NOMO-1 (cell line): ENCODE measurements around the gene SNX5.

Source experiments
- DNase-seq, 2 experiments: peaks; one replicate each; lab custom pipeline; 2025; ENCODE audit not compliant: unreplicated experiment in 2 of 2; lab: John Stamatoyannopoulos, UW

Gene SNX5

DNA sequence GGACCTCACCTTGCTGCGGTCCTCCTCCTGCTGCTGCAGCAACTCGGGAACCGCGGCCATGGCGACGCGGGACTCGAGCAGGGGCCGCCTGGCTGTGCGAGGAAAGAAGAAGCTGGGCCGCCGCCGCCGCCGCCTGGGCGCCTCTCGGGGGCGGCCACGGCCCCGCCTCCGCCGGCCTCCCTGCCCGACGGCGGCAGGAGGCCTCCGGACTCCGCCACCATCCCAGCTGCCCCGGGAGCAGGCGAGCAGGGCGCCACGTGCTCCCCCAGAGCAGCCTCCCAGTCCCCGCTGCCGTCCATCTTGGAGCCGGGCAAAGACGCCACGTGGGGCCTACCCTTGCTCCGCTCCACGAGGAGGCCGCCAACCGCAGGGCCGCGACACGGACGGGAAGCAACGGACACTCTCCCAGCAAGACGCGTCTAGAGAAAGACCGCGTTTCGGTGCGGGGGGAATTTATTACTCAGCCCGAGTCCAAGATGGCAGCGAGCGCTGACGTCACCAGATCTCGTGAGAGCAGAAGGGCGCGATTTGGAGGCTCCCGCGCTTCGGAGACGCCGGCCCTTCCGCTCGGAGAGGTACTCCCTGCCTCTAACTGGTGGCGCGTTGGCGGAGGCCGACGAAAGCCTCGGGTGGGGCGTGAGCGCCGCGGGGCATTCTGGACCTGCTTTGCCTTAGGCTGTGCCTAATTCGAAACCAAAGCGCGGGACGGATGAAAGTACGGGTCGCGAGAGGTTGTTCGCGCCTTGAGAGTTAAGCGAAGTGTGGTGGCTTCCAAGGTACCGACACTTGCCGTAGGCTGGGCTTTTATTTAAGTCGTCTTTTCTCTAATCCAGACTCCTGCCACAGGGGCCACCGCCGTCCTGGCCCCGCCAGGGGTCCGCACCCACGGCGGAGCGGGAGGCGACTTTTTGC lies at the start of gene SNX5, which contains the start of gene MGME1:
Gene SNX5 (minus strand): TSS at position 429 of the 912 bp plus-strand sequence. CDS start 369 bp downstream, at position 60.
Gene MGME1 (plus strand): TSS at position 653 of the 912 bp plus-strand sequence. CDS start 842 bp downstream, outside the sequence.
- DNase-seq = peak; percentile 98

DNA sequence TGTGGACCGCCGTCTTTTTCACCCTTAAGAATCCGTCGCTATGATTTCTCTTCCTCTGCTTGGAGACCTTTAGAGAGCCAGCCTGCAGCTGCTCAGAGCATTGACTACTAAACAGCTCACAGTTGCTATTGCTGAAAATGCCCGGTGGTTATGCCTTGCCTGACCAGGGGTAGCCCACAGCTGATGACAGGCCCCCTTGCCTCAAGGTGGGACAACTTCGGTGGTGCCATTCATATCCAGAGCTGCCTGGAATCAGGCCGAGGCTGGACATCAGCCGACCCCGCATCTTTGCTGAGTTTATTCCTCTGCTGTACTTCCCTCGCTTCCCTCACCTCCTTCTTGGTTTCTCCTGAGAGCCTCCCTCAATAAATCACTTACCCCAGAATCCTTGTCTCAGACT lies 49.5 kb upstream of the SNX5 start:
- DNase-seq = no peak

DNA sequence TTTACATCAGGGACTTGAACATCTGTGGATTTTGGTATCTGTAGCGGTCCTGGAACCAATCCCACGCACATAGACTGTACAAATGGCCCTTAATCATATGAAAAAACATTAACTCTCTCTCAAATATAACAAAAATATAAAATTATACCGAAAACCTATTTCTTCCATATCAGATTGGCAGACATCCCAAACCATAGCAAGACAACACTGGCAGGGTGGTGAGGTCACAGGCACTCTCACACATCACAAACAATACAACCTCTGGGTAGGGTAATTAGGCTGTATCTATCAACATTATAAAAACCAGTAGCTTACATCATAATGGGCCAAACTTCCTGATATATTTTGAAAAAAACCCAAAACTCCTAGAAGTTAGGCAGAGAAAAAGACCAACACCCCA lies 48.2 kb upstream of the SNX5 start:
- DNase-seq = no peak

DNA sequence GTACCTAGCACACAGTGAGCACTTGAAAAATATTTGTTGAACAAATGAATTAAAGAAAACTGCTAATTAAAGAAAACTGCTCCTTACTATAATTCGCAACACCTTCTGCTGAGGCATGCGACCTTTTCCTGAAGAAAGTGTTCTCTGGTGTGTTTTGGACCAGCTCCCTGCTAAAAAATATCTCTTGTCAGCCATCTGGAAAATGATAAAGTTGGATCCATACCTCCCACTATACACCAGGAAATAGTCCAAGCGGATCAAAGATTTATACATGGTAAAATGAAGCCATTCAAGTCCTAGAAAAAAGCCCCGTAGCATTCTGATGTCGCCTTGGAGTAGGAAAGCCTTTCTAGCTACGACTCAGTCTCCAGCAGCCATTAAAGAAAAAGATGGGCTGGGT lies 45.8 kb upstream of the SNX5 start:
- no peak for DNase-seq

DNA sequence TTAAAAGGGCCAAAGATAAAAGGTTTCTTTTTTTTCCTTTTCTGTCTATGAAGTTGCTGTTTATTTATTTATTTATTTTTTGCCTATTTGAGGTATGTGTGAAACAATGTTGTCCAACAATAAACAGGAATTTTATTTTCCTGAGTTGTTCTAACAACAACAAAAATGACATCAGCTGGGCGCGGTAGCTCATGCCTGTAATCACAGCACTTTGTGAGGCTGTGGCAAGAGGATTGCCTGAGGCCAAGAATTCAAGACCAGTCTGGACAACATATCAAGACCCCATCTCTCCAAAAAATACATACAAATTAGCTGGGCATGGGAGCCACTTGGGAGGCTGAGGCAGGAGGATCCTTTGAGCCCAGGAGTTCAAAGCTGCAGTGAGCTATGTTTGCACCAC lies 44.3 kb upstream of the SNX5 start:
- DNase-seq = no peak

DNA sequence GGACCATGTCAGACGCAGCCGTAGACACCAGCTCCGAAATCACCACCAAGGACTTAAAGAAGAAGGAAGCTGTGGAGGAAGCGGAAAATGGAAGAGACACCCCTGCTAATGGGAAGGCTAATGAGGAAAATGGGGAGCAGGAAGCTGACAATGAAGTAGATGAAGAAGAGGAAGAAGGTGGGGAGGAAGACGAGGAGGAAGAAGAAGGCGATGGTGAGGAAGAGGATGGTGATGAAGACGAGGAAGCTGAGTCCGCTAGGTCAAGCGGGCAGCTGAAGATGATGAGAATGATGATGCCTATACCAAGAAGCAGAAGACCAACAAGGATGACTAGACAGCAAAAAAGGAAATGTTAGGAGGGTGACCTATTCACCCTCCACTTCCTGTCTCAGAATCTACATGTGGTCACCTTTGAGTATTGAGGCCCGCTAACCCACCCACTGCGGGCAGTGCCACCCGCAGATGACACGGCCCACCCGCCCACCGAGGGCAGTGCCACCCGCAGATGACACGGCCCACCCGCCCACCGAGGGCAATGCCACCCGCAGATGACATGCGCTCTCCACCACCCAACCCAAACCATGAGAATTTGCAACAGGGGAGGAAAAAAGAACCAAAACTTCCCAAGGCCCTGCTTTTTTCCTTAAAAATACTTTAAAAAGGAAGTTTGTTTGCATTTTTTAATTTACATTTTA lies 43.5 kb upstream of the SNX5 start:
- DNase-seq = no peak

DNA sequence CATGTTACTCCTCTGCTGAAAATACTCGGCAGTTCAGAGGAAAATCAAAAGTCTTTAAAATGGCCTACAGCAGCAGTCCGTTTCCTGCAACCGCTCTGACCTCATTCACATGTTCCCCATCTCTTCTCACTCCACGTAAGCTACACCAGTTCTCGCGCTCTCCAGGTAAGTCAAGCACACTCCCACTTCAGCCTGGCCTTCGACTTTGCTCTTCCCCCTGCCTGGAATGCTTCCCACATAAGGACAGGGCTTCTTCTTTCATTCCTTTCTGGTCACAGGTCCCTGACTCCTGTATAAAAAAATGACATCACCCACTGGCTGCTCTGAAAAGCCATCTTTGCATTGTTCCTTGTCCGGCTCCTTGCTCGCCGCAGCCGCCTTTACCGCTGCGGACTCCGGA lies 42.9 kb upstream of the SNX5 start:
- no peak for DNase-seq

DNA sequence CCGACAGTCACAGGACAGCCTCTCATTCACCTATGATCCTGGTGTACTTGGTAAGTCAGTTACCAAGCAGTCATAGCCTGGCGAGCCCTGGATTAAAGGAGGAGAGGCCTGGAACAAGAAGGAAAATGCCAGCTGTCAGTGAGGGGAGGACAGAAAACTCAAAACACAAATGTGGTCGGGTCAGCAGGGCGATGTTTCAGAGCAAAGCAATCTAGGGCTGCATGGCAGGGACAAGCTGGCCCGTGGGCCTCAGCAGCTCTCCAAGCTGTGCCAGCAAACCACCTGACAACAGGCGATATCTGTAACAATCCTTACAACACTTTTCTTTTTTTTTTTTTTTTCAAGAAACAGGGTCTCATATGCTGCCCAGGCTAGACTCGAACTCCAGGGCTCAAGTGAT lies 40.5 kb upstream of the SNX5 start:
- DNase-seq = no peak

DNA sequence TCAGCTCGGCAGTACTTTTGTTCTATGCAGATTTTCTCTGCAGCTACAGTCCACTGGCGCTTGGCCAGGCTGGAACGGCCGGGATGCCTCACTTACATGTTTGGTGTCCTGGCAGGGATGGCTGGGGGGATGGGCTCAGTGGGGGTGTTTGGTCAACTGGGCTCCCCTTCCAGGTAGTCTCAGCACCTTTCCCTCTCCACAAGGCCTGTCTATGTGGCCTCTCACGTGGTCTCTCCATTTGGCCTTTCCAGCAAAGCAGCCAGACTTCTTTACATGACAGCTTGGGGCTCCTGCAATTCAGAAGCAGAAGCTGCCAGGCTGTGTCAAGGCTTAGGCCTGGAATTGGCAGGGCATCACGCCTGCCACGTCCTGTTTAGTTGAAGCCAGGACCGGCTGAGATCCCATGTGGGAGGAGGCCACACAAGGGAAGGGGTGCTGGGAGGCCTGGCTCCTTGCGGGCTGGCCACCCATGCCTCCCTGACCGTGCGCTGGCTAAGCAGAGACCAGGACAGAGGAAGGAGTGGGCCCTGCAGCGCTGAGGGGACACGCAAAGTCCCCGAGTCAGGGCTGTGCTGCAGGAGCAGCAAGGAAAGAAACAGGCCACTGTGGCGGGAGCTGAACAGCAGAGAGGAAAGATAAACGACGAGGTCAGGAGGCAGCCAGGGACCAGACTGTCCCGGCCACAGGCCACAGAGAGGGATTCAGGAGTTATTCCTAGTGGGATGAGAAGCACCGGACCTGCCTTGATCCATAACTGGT lies 39.1 kb upstream of the SNX5 start:
- DNase-seq = no peak

DNA sequence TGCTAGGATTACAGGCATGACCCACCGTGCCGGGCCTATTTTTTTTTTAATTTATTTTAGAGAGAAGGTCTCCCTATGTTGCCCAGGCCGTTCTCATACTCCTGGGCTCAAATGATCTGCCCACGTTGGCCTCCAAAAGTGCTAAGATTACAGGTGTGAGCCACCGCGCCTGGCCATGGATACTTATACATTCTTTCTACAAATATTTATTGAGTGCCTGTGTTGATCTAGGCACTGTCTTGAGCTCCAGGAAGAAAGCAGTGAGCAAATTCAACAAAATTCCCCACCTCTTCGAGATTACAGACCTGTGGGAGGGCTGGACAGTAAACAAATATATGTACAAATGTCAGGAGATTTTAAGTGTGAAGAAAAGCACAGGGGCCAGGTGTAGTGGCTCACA lies 38.1 kb upstream of the SNX5 start:
- no peak for DNase-seq

DNA sequence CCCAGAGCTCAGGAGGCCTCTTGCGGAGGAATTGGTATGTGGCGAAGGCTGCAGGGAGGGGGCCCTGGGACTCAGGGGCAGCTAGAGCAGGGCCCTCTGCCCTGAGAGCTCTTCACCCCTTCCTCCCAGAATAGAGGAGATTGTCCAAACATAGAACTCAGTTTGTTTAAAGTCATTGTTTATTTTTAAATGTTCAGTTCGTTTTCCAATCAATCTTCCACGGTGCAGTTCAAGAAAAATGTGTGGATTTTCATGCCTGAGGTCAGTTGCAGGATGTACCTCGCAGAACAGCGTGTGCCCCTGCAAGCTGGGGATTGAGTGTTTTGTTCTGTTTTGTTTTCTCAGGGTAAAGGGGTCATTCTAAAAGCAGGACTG lies 37.4 kb upstream of the SNX5 start:
- no peak for DNase-seq

DNA sequence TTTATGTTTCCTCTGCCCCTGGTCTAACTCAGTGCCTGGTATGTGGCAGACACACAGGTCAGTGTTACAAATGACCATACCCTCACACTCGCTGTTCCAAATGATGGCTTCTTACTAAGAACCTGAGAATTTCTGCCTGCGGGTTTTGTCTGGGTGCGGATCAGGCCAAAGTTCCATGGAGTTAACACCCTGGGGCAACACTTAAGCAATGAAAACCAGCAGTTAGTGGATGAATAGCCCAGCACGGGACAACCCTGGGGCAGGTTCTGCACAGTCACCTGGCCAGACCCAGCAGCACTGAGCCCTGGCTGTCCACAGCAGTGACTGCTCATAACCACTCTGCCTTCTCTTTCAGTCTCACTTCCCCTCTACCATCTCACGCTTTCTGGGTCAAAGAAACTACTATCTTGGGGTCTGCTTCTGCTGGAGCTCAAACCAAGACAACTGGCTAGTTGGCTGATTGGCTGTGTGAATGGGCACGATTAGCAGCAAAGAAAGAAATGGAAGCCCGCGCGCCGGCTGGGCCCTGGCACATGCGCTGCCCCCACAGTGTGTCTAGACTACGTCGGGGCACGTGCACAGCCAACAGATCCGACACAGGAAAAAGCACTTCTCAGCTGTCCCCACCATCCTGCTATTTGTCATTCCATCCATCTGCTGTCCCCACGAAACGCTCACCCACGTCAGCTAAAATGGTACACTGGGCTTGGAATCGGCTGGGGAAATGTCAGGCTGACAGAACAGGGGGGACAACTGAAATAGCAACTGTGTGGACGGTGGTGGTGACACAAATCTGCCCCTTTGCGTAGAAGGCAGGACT lies 36.8 kb upstream of the SNX5 start:
- DNase-seq = peak in 1 of 2 experiments; percentile 36

DNA sequence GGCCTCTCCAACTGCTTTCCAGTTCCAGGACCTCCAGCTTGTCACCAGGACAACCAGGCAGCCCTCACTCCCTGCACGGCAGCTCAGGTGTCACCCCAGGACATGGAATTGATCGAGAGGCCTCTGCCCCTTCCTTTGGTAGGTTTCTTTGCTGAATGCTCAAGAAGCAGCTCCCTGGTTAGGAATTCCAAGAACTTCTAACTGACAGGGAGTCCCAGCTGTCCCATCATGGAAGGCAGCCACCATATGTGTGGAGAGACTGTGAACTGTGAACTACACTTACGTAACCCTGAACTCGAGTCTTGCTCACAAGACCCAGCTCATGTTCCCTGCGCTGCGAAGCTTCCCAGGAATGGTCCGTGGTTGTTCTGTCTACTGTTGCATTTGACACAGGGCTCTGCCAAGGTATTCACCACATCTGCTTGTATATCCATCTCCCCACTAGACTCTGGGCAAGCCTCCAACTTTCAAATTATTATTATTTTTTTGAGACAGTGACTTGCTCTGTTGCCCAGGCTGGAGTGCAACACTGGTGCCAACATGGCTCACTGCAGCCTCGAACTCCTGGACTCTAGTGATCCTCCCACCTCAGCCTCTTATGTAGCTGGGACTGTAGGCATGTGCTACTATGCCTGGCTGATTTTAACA lies 35.9 kb upstream of the SNX5 start:
- DNase-seq = no peak

DNA sequence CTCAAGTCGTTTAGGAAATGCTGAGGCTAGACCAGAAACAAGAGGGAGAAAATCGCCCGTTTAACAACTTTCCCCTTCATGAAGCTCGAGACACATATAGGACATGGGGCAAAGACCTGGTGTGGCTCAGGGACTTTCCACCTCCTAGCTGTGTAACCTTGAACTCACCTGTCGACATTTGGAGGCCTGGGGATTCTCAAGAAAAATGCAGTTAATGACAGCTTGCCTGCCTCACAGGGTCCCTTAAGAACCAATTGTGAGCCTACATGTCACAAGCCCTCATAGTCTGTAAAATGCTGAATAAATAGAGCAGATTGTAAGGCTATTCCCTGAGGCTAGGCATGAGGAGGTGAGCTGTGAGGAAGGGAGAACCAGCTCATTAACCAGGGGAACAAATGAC lies 35.3 kb upstream of the SNX5 start:
- no peak for DNase-seq

DNA sequence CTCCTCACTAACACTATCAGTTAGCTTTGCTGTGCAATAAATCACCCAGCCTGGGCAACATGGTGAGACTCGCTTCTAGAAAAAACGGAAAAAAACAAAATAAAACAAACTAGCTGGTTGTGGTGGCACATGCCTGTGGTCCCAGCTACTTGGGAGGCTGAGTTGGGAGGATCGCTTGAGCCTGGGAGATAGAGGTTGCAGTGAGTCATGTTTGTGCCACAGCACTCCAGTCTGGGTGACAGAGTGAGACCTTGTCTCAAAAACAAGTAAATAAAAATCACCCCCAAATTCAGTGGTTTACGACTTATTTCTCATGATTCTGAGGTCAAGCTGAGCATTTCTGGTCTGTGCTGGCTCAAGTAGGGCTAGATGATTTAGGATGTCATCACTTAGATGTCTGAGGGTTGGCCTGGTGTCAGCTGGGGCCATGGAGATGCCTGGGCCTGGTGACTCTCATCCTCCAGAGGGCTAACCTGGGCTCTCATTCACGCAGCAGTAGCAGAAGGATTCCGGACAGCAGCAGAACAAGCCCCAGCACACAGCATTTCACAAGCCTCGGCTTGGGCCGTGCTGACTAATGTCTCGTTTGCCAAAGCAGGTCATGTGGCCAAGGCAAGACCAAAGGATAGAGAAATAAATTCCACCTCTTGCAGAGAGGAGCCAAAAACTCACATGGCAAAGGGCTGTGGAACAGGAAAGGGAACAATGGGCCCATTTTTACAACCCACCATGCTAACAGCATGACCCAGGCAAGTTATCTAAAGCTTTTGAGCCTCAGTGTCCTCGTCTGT lies 32.7 kb upstream of the SNX5 start:
- DNase-seq = no peak

DNA sequence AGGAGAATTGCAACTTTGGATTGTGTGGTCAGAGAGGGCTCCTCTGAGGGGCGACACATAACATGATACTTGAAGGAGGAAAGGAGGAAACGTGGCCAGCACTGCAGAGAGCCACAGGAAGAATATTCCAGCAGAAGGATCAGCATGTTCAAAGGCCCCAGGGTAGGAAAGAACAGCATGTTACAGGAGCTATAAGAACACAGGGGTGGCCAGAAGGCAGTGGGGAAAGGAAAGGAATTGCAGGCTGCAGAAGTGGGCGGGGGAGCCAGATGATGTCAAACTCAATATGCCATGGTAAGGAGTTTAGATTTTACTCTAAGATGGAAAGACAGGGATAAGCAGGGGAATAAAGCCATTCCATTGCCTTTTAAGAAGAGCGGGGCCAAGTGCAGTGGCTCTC lies 31.0 kb upstream of the SNX5 start:
- DNase-seq = no peak

DNA sequence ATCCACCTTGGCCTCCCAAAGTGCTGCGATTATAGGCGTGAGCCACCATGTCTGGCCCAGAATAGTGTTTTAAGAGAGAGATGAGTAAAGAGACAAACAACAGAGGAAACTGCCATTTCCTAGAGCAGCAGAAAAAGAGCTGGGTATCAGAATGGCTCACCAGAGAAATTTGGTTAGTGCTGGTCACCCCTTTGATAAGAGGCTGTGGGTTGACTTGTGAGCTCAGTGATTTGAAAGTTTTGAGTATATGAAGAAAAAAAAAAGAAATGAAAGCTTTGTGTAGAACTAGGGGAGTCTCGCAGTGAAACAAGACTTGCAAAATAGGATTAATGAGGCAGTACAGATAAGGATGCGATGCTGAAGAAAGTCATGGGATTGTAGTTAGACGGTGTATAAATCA lies 29.9 kb upstream of the SNX5 start:
- no peak for DNase-seq

DNA sequence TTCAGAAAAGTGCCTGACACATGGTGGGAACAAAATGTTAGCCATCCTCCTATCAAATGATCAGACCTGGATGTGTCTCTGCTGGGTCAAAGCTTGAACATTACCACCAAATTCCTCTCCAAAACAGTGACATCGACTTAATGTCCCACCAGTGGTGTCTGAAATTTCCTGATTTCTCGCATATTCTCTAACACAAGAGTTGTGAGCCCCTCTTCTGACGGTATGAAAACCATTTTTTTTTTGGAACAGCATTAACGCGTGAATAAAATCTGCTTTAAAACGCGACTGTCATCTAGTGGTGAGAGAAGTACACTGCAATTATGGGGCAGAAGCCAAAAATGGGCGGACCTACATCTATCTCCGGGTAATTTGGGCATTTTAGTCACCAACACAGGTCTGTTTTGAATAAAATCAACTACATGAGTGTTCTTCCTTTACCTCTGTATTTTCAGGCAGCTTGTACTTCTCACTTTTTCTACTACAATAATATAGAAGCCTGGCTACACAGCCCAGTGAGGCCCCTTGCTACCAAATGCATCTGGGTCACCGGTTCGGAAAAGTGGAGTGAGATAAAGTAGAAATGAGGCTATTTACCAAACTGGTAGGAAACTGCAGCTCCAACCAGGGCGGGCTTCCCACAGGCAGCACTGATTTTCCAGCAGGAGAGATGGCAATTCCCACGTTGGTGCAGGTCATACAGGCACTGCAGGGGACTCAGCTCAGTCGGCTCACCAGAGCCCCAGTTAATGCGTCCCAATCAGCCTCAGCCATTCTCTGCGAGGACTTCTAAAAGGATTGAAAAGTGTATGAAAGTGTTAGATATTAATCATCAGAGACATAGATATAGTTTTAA lies 27.6 kb upstream of the SNX5 start:
- DNase-seq = peak; percentile 22 to 64
